ENCODE data around the gene HMCN2.

DNA sequence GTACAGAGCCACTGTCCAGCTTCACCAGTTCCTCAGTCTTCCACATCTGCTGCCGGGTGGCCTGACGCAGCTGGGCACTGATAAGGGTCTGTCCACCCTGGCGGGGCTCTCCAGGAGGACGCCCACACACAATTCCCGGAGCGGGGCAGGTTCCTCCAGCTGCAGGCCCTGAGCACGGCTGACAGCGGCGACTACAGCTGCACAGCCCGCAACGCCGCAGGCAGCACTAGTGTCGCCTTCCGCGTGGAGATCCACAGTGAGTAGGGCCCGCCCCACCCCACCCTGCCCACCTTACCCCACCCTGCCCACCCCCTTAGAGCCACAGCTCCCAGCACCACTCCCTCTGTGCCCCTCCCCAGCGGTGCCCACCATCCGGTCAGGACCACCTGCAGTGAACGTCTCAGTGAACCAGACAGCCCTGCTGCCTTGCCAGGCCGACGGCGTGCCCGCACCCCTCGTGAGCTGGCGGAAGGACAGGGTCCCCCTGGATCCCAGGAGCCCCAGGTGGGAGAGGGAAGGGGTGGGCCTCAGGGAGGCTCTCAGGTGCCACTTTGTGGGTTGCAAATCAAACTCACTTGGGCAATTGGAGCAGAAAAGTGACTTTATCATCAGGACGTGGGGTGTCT, 130.4 kb downstream of the HMCN2 start:
- TF ChIP-seq, protein P1, sequence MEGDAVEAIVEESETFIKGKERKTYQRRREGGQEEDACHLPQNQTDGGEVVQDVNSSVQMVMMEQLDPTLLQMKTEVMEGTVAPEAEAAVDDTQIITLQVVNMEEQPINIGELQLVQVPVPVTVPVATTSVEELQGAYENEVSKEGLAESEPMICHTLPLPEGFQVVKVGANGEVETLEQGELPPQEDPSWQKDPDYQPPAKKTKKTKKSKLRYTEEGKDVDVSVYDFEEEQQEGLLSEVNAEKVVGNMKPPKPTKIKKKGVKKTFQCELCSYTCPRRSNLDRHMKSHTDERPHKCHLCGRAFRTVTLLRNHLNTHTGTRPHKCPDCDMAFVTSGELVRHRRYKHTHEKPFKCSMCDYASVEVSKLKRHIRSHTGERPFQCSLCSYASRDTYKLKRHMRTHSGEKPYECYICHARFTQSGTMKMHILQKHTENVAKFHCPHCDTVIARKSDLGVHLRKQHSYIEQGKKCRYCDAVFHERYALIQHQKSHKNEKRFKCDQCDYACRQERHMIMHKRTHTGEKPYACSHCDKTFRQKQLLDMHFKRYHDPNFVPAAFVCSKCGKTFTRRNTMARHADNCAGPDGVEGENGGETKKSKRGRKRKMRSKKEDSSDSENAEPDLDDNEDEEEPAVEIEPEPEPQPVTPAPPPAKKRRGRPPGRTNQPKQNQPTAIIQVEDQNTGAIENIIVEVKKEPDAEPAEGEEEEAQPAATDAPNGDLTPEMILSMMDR (conservative IDR thresholded peaks at IDR 0.05; ENCODE audit: low read length), result no peak
- TF ChIP-seq EZH2phosphoT487 (IDR thresholded peaks at IDR 0.05; ENCODE audit: borderline replicate concordance, low read depth, low read length), result no peak

All from OCI-LY7 (cell line).